GM12878 (cell line): Measurements from ENCODE around the gene PHC3. TPM values are rescaled to one million over a fixed set of nuclear protein-coding genes. Genes with fewer than 3 reads are reported as not detected.

Experiments used
- CTCF ChIP-seq, 3 experiments: IDR thresholded peaks in 2 of 3; conservative IDR thresholded peaks in 1 of 3; 2 replicates each; pipeline ENCODE4 v1.5.1; 2011; ENCODE audit warnings: low read depth in 3 of 3, low read length in 3 of 3, mild to moderate bottlenecking in 3 of 3, control low read depth in 2 of 3, moderate library complexity in 2 of 3, inconsistent platforms in 1 of 3, mixed read lengths in 1 of 3; ENCODE audit not compliant: control insufficient read depth in 2 of 3, insufficient read depth in 1 of 3; ENCODE audit errors: extremely low read depth in 1 of 3
- IKZF2 ChIP-seq, 2 experiments: fragments of 450-650 bp; IDR thresholded peaks; 2 replicates each; pipeline ENCODE4 v1.6.1; 2017; ENCODE audit warnings: mild to moderate bottlenecking in 2 of 2, moderate library complexity in 2 of 2
- NKRF ChIP-seq: fragments of 450-650 bp; conservative IDR thresholded peaks from 2 replicates; pipeline ENCODE4 v1.6.1; 2017; ENCODE audit warnings: mild to moderate bottlenecking, moderate library complexity
- polyA plus RNA-seq, 11 experiments: library from polyadenylated mRNA; depleted of rRNA in 4 of 11; unstranded in 6 of 11; stranded (reverse) in 5 of 11; fragments of >200 nt; fragmentation: Nextera tagmentation in 4 of 11; fragmentation: Illumina TruSeq in 1 of 11; extraction: Ambion mirVana in 4 of 11; extraction: Trizol in 1 of 11; gene quantifications; 1 replicate in 1 of 11; 2 replicates in 10 of 11; pipeline versions ENCODE4 v1.2.1 to v1.2.3, GENCODE V29; 2011 to 2016; ENCODE audit warnings: inconsistent platforms in 2 of 11, missing spikeins in 2 of 11, low read depth in 1 of 11
- total RNA-seq, 4 experiments: library from RNA; depleted of rRNA in 3 of 4; stranded (reverse); fragments of >200 nt in 3 of 4; fragmentation: Illumina TruSeq in 1 of 4; extraction: Trizol in 1 of 4; gene quantifications; 2 replicates each; pipeline versions ENCODE4 v1.2.1 to v1.2.3, GENCODE V29; 2013 to 2021
- TF ChIP-seq, protein P1 (sequence below): fragments of 450-650 bp; IDR thresholded peaks from 2 replicates; pipeline ENCODE4 v1.6.1; 2017; ENCODE audit warnings: mild to moderate bottlenecking, moderate library complexity
- TF ChIP-seq, protein P2 (sequence below): fragments of 450-650 bp; IDR thresholded peaks from 2 replicates; pipeline ENCODE4 v1.6.1; 2017; ENCODE audit warnings: antibody characterized with exemption, mild to moderate bottlenecking, moderate library complexity

PHC3 gene
- total and polyA plus RNA-seq, 10 of the 15 experiments (the other 5 are each of a cell fraction or from before 2014, with no cell fraction given) = 3.3 to 62.3 (median 22.1) TPM

DNA sequence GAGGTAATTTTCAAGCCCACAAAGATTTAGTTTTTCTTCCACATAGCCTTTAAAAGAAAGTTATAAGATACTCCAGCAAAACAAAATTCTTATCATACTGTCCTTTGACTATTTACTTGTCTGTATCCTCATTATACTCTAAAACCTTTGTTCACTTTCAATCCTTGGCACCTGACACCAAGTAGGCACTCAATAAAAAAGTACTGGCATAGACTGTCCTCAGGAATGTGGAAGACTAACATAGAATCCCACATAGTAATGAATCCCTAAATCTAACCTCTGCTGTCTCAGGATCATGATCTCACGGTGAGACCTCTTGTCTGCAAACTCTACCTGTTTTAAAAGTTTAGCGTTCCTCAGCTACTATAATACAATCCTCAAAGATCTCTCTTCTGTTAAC is 21.6 kb downstream of the PHC3 start (continued):
- TF ChIP-seq NKRF (no peak), IKZF2 (IDR thresholded peaks at IDR 0.05) (no peak), CTCF (IDR thresholded peaks at IDR 0.05 in 2 of 3, conservative IDR thresholded peaks at IDR 0.05 in 1 of 3; ENCODE audit: control insufficient read depth in 2 of 3, extremely low read depth in 1 of 3, insufficient read depth in 1 of 3, low read depth in 3 of 3, low read length in 3 of 3) (no peak)
- TF ChIP-seq, protein P1, sequence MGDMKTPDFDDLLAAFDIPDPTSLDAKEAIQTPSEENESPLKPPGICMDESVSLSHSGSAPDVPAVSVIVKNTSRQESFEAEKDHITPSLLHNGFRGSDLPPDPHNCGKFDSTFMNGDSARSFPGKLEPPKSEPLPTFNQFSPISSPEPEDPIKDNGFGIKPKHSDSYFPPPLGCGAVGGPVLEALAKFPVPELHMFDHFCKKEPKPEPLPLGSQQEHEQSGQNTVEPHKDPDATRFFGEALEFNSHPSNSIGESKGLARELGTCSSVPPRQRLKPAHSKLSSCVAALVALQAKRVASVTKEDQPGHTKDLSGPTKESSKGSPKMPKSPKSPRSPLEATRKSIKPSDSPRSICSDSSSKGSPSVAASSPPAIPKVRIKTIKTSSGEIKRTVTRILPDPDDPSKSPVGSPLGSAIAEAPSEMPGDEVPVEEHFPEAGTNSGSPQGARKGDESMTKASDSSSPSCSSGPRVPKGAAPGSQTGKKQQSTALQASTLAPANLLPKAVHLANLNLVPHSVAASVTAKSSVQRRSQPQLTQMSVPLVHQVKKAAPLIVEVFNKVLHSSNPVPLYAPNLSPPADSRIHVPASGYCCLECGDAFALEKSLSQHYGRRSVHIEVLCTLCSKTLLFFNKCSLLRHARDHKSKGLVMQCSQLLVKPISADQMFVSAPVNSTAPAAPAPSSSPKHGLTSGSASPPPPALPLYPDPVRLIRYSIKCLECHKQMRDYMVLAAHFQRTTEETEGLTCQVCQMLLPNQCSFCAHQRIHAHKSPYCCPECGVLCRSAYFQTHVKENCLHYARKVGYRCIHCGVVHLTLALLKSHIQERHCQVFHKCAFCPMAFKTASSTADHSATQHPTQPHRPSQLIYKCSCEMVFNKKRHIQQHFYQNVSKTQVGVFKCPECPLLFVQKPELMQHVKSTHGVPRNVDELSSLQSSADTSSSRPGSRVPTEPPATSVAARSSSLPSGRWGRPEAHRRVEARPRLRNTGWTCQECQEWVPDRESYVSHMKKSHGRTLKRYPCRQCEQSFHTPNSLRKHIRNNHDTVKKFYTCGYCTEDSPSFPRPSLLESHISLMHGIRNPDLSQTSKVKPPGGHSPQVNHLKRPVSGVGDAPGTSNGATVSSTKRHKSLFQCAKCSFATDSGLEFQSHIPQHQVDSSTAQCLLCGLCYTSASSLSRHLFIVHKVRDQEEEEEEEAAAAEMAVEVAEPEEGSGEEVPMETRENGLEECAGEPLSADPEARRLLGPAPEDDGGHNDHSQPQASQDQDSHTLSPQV = no peak
- TF ChIP-seq, protein P2, sequence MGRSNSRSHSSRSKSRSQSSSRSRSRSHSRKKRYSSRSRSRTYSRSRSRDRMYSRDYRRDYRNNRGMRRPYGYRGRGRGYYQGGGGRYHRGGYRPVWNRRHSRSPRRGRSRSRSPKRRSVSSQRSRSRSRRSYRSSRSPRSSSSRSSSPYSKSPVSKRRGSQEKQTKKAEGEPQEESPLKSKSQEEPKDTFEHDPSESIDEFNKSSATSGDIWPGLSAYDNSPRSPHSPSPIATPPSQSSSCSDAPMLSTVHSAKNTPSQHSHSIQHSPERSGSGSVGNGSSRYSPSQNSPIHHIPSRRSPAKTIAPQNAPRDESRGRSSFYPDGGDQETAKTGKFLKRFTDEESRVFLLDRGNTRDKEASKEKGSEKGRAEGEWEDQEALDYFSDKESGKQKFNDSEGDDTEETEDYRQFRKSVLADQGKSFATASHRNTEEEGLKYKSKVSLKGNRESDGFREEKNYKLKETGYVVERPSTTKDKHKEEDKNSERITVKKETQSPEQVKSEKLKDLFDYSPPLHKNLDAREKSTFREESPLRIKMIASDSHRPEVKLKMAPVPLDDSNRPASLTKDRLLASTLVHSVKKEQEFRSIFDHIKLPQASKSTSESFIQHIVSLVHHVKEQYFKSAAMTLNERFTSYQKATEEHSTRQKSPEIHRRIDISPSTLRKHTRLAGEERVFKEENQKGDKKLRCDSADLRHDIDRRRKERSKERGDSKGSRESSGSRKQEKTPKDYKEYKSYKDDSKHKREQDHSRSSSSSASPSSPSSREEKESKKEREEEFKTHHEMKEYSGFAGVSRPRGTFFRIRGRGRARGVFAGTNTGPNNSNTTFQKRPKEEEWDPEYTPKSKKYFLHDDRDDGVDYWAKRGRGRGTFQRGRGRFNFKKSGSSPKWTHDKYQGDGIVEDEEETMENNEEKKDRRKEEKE = no peak
